NB4 (cell line): Measurements from ENCODE around the gene ESYT2.

Experiments used
- CTCF ChIP-seq: IDR thresholded peaks from one replicate; pipeline ENCODE4 v1.5.1; 2012; ENCODE audit warnings: low read depth, low read length
- MAX ChIP-seq: IDR thresholded peaks from 2 replicates; pipeline ENCODE4 v1.6.1; 2011; ENCODE audit warnings: low read depth, low read length
- MYC ChIP-seq: IDR thresholded peaks from 2 replicates; pipeline ENCODE4 v1.6.1; 2011; ENCODE audit warnings: low read depth, low read length
- POLR2A ChIP-seq: IDR thresholded peaks from 2 replicates; pipeline ENCODE4 v1.6.1; 2011; ENCODE audit warnings: mild to moderate bottlenecking; ENCODE audit not compliant: insufficient read length; ENCODE audit errors: extremely low read depth

- TF ChIP-seq CTCF (no peak), POLR2A (no peak), MAX (no peak), MYC (no peak)
Observed at GRCh38 chr7:158805414-158805813, 23.9 kb downstream of the ESYT2 start.
